GM18868 (cell line): ENCODE measurements around the gene PTPN6.
A peak's percentile ranks its signal among the peaks of the same experiment; 100 is the strongest.

ENCODE experiments used
- ATAC-seq: cut with Tn5 transposase; IDR thresholded peaks from one replicate; pipeline ENCODE4 v1.9.1; 2021; ENCODE audit warnings: mild to moderate bottlenecking, moderate library complexity; ENCODE audit not compliant: unreplicated experiment

The PTPN6 gene

GRCh38 chr12:6921996-6922946 is 28.9 kb upstream of the PTPN6 start:
- ATAC-seq, result no peak

GRCh38 chr12:6923003-6923732 is 28.0 kb upstream of the PTPN6 start:
- ATAC-seq, result no peak

GRCh38 chr12:6923851-6924250 is 27.3 kb upstream of the PTPN6 start:
- ATAC-seq, result no peak

GRCh38 chr12:6925239-6925539 is 26.0 kb upstream of the PTPN6 start:
- no peak for ATAC-seq

- no peak for ATAC-seq
Observed at GRCh38 chr12:6925540-6926279, 25.4 kb upstream of the PTPN6 start.

GRCh38 chr12:6927379-6928021 is 23.7 kb upstream of the PTPN6 start, which contains the start of gene ATN1:
Gene ATN1 (plus strand): TSS chr12:6927959. CDS start chr12:6934002, 6,043 bp downstream.
- ATAC-seq, result no peak

GRCh38 chr12:6928022-6928702 is 23.0 kb upstream of the PTPN6 start:
- ATAC-seq, result no peak

- ATAC-seq, result no peak
Observed at GRCh38 chr12:6928703-6929407, 22.3 kb upstream of the PTPN6 start.

- ATAC-seq, result no peak
Observed at GRCh38 chr12:6929466-6930452, 21.4 kb upstream of the PTPN6 start.

- ATAC-seq, result no peak
Observed at GRCh38 chr12:6932766-6933165, 18.4 kb upstream of the PTPN6 start.

GRCh38 chr12:6934110-6934509 is 17.0 kb upstream of the PTPN6 start:
- ATAC-seq, result no peak

- no peak for ATAC-seq
Observed at GRCh38 chr12:6935371-6936193, 15.6 kb upstream of the PTPN6 start.

GRCh38 chr12:6936194-6936635 is 14.9 kb upstream of the PTPN6 start:
- ATAC-seq, result no peak

GRCh38 chr12:6936636-6937480 is 14.3 kb upstream of the PTPN6 start:
- peak; percentile 12 for ATAC-seq

GRCh38 chr12:6937481-6938352 is 13.4 kb upstream of the PTPN6 start:
- ATAC-seq, result peak; percentile 89
